CD14-positive monocyte (primary cell): ENCODE results near the gene ATP13A5. TPM values are rescaled to one million over a fixed set of nuclear protein-coding genes. Genes with fewer than 3 reads are reported as not detected.
A peak's percentile ranks its signal among the peaks of the same experiment; 100 is the strongest.

Source experiments
- DNase-seq, 3 donors: peaks; one replicate each; pipeline ENCODE4 v3.0.0-alpha.2; 2011 to 2022
- H2AFZ ChIP-seq: 2 replicates; pipeline ENCODE4 v1.6.0; 2012; ENCODE audit warnings: mild to moderate bottlenecking, low read depth, low read length, inconsistent platforms; ENCODE audit not compliant: insufficient read depth, poor library complexity, severe bottlenecking
- H3K27ac ChIP-seq, 2 donors: 1 replicate in 1 of 2; 2 replicates in 1 of 2; pipeline ENCODE4 v1.5.1; 2012 to 2013; ENCODE audit warnings: low read length in 2 of 2, control low read depth in 1 of 2, inconsistent platforms in 1 of 2, low read depth in 1 of 2, mild to moderate bottlenecking in 1 of 2
- H3K27me3 ChIP-seq, 2 donors: one replicate each; pipeline versions ENCODE4 v1.6.0 to v1.6.1; 2011 to 2013; ENCODE audit warnings: low read length in 2 of 2; ENCODE audit not compliant: control insufficient read depth in 2 of 2, insufficient read depth in 2 of 2
- H3K36me3 ChIP-seq, 2 donors: replicated peaks in 1 of 2; 1 replicate in 1 of 2; 2 replicates in 1 of 2; pipeline versions ENCODE4 v1.5.1 to v1.6.1; 2012 to 2013; ENCODE audit warnings: low read length in 2 of 2, control low read depth in 1 of 2, inconsistent platforms in 1 of 2, mild to moderate bottlenecking in 1 of 2; ENCODE audit not compliant: insufficient read depth in 2 of 2, control insufficient read depth in 1 of 2
- H3K4me1 ChIP-seq, 2 donors: 1 replicate in 1 of 2; 2 replicates in 1 of 2; pipeline versions ENCODE4 v1.5.1 to v1.6.1; 2012 to 2013; ENCODE audit warnings: low read length in 2 of 2, control low read depth in 1 of 2, inconsistent platforms in 1 of 2, mild to moderate bottlenecking in 1 of 2, moderate library complexity in 1 of 2; ENCODE audit not compliant: insufficient read depth in 2 of 2, control insufficient read depth in 1 of 2
- H3K4me2 ChIP-seq: replicated peaks from 2 replicates; pipeline ENCODE3; 2012; ENCODE audit warnings: low read length, moderate library complexity, mild to moderate bottlenecking; ENCODE audit not compliant: poor library complexity, severe bottlenecking; ENCODE audit errors: extremely low read depth
- H3K4me3 ChIP-seq, 3 experiments: fragments of 200-600 bp in 1 of 3; sonication (generic) in 1 of 3; replicated peaks in 1 of 3; 1 replicate in 2 of 3; 2 replicates in 1 of 3; pipeline ENCODE4 v1.5.1; 2011 to 2013; ENCODE audit warnings: low read length in 3 of 3, mild to moderate bottlenecking in 3 of 3, control low read depth in 2 of 3, low read depth in 2 of 3, inconsistent platforms in 1 of 3, moderate library complexity in 1 of 3
- H3K79me2 ChIP-seq: 2 replicates; pipeline ENCODE4 v1.6.0; 2012; ENCODE audit warnings: mild to moderate bottlenecking, control low read depth, inconsistent platforms, low read length, moderate library complexity; ENCODE audit not compliant: insufficient read depth
- H3K9ac ChIP-seq: 2 replicates; pipeline ENCODE4 v1.6.0; 2017; ENCODE audit warnings: low read length, mild to moderate bottlenecking; ENCODE audit not compliant: insufficient read depth, poor library complexity, severe bottlenecking
- H3K9me3 ChIP-seq, 2 donors: replicated peaks in 1 of 2; 1 replicate in 1 of 2; 2 replicates in 1 of 2; pipeline versions ENCODE4 v1.5.1 to v1.6.1; 2012 to 2013; ENCODE audit warnings: low read length in 2 of 2, control low read depth in 1 of 2; ENCODE audit not compliant: control insufficient read depth in 1 of 2, insufficient read depth in 1 of 2
- H4K20me1 ChIP-seq: 2 replicates; pipeline ENCODE4 v1.6.0; 2012; ENCODE audit warnings: mild to moderate bottlenecking, low read length, control low read depth, moderate library complexity; ENCODE audit not compliant: insufficient read depth
- H3K27ac Mint-ChIP-seq, 7 donors: one replicate each; pipeline ENCODE4 v1.8.0; 2020; ENCODE audit warnings: mild to moderate bottlenecking in 7 of 7, mixed read lengths in 7 of 7, moderate library complexity in 6 of 7, inconsistent platforms in 2 of 7
- H3K27me3 Mint-ChIP-seq, 3 donors: one replicate each; pipeline ENCODE4 v1.8.0; 2021 to 2022; ENCODE audit warnings: low read depth in 3 of 3, mild to moderate bottlenecking in 3 of 3, mixed read lengths in 3 of 3, moderate library complexity in 3 of 3, inconsistent platforms in 1 of 3
- H3K36me3 Mint-ChIP-seq, 2 donors: one replicate each; pipeline ENCODE4 v1.8.0; 2020; ENCODE audit warnings: mixed read lengths in 2 of 2, inconsistent platforms in 1 of 2, mild to moderate bottlenecking in 1 of 2
- H3K4me1 Mint-ChIP-seq: one replicate; pipeline ENCODE4 v1.8.0; 2020; ENCODE audit warnings: mild to moderate bottlenecking, mixed read lengths
- H3K4me3 Mint-ChIP-seq, 2 donors: one replicate each; pipeline ENCODE4 v1.8.0; 2020; ENCODE audit warnings: mild to moderate bottlenecking in 2 of 2, mixed read lengths in 2 of 2, moderate library complexity in 1 of 2
- H3K9me3 Mint-ChIP-seq, 7 donors: one replicate each; pipeline ENCODE4 v1.8.0; 2020 to 2022; ENCODE audit warnings: mixed read lengths in 7 of 7, mild to moderate bottlenecking in 6 of 7, moderate library complexity in 6 of 7, inconsistent platforms in 2 of 7
- CTCF ChIP-seq: fragments of 200-600 bp; IDR thresholded peaks from one replicate; pipeline ENCODE4 v1.8.0; 2022; ENCODE audit warnings: antibody characterized with exemption, mild to moderate bottlenecking
- WGBS: methylation state at CpG from one replicate; pipeline ENCODE4 v1.1.5; 2013; ENCODE audit warnings: missing lambda C conversion rate; ENCODE audit not compliant: insufficient coverage; 5-methylcytosine and 5-hydroxymethylcytosine counted together
- intact Hi-C, 2 donors: fragments of 100-400 bp; cut with micrococcal nuclease; formaldehyde crosslinking; loops; one replicate each; pipeline versions ENCODE4 v1.15.0 to v1.15.1; 2023
- polyA plus RNA-seq, 3 donors: library from polyadenylated mRNA; depleted of rRNA in 1 of 3; unstranded in 2 of 3; stranded (reverse) in 1 of 3; fragments of 300-500 nt in 2 of 3; fragments of >200 nt in 1 of 3; fragmentation: Illumina TruSeq in 2 of 3; gene quantifications; 1 replicate in 2 of 3; 2 replicates in 1 of 3; pipeline ENCODE4 v1.2.3, GENCODE V29; 2012 to 2021

Gene ATP13A5
- polyA plus RNA-seq, 3 donors, result not detected

DNA sequence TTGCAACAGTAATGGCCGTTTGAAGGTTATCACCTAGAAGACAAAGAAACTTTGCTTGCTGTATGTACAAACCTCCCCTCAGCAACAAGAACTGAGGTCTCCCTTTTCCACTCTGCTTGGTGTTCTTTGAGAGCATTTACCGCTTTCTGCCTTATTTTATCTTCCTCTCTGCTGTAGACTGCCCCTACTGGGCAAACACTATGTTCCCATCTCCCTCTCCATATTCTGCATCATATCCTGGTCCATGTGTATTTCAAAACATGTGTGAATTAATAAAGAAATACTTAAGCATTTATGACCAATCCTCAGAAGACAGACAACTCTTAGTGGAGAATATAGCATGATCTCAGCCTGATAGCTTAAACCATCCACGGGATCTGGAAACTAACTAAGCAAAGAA lies 64.4 kb downstream of the ATP13A5 start:
- no peak overlapping the region for H3K27ac ChIP-seq
- H3K27me3 Mint-ChIP-seq, result no peaks in the 10 kb centered on the region
- H3K27me3 ChIP-seq, result no peaks in the 10 kb centered on the region
- H3K4me2 ChIP-seq, result no peak overlapping the region
- peaks cover 0 to 5% (median 0%) of the 10 kb centered on the region in 7 donors for H3K9me3 Mint-ChIP-seq
- no peaks in the 10 kb centered on the region for H3K4me1 ChIP-seq
- H3K79me2 ChIP-seq, result no peaks in the 10 kb centered on the region
- no peaks in the 10 kb centered on the region for H3K4me1 Mint-ChIP-seq
- peak overlapping the region in 1 of 7 donors; percentile 50 for H3K27ac Mint-ChIP-seq
- no peaks in the 10 kb centered on the region for H3K9me3 ChIP-seq
- no peaks in the 10 kb centered on the region for H3K36me3 ChIP-seq
- H2AFZ ChIP-seq, result no peak overlapping the region
- H3K4me3 ChIP-seq, result no peak overlapping the region
- intact Hi-C loops, result no loop called here
- no peaks in the 10 kb centered on the region for H4K20me1 ChIP-seq
- DNase-seq, result no peak
- H3K9ac ChIP-seq, result no peak overlapping the region
- WGBS, result 100% methylated on average over 1 of the region's 3 CpGs
- no peak overlapping the region for H3K4me3 Mint-ChIP-seq
- no peak for TF ChIP-seq CTCF
- no peaks in the 10 kb centered on the region for H3K36me3 Mint-ChIP-seq

DNA sequence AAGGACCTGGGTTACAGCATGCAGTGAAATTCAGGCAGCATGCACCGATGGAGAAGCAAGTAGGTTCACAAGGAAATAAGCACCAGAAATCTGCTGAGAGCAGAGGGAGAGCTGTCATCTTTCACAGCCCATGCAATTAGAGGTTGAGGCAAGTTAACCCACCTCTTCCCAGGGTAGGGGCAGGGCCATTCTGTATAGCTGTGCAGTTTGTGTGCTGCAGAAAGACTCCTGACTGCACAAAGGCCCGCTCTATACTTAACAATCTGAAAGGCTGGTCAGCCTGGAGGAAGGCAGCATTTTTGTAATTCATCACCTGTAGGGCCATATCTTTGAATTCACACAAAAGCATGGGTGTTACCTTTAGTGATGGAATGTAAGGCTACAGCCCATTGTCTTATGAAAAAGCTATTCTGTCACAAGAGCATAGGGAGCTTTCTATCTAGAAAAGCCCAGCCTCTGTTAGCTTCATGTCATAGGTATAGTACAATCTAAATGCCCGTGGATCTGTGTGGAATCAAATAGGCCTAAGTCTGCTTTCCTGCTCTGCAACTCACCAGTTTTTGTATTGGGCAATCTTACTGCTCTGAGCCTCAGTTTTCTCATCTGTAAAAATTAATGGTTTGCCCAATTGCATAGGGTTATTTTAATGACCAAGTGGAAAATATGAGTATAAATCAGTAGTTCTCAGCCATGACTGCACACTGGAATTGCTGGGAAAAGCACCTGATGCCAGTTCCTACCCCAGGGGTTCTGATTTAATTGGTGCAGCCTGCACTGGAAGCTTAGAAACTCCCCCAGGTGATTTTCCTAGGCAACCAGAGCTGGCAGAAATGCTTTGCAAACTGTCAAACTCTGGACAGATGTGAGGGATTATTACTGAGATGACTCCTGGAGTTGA lies 65.2 kb downstream of the ATP13A5 start:
- Histone ChIP-seq H3K36me3 (no peaks in the 10 kb centered on the region), H4K20me1 (no peaks in the 10 kb centered on the region), H3K79me2 (no peaks in the 10 kb centered on the region), H3K9me3 (no peaks in the 10 kb centered on the region), H3K27ac (no peak overlapping the region), H3K4me1 (no peaks in the 10 kb centered on the region), H3K27me3 (no peaks in the 10 kb centered on the region), H3K4me2 (no peak overlapping the region), H2AFZ (no peak overlapping the region), H3K9ac (no peak overlapping the region), H3K4me3 (no peak overlapping the region)
- Mint-ChIP-seq H3K4me3 (no peak overlapping the region), H3K27me3 (no peaks in the 10 kb centered on the region), H3K36me3 (no peaks in the 10 kb centered on the region), H3K27ac (no peak overlapping the region), H3K9me3 (peaks cover 0 to 5% (median 0%) of the 10 kb centered on the region in 7 donors), H3K4me1 (no peaks in the 10 kb centered on the region)
- no peak for TF ChIP-seq CTCF
- intact Hi-C loops, result no loop called here
- WGBS, result 100% methylated on average over 2 of the region's 3 CpGs
- no peak for DNase-seq
